ENCODE data around the gene C19orf67. TPM values are rescaled to one million over a fixed set of nuclear protein-coding genes. Genes with fewer than 3 reads are reported as not detected.

Gene C19orf67
- total RNA-seq, 4 donors from 2014 or later = not detected

GRCh38 chr19:14089662-14090508 lies 4.3 kb upstream of the C19orf67 start:
- no peaks in the 10 kb centered on the region for H3K27me3 ChIP-seq
- TF ChIP-seq POLR2A (IDR thresholded peaks at IDR 0.05; ENCODE audit: low read depth) (no peak), POLR2AphosphoS5 (IDR thresholded peaks at IDR 0.05) (no peak), EP300 (IDR thresholded peaks at IDR 0.05) (no peak), CTCF (IDR thresholded peaks at IDR 0.05) (no peak)
- peak overlapping the region; percentile 94 to 97 (median 94) for H3K27ac ChIP-seq (replicated peaks in 1 of 4)
- WGBS = 0% methylated on average over 20 of the region's 142 CpGs
- H3K36me3 ChIP-seq = peaks cover 8 to 29% (median 18%) of the 10 kb centered on the region in 4 donors
- peak overlapping the region; percentile 72 to 80 (median 75) for H3K4me3 ChIP-seq
- DNase-seq (ENCODE audit: extremely low spot score) = no peak
- intact Hi-C loops (cut with DNase I) = no loop called here
- H3K9me3 ChIP-seq = peaks cover 0 to 10% (median 7%) of the 10 kb centered on the region in 4 donors
- H3K4me1 ChIP-seq = peaks cover 16 to 37% (median 22%) of the 10 kb centered on the region in 4 donors

GRCh38 chr19:14089412-14089661 lies 3.8 kb upstream of the C19orf67 start:
- WGBS = 20% methylated on average over 11 of the region's 16 CpGs
- H3K27ac ChIP-seq (replicated peaks in 1 of 4) = peak overlapping the region; percentile 64 to 95 (median 94)
- peaks cover 8 to 29% (median 18%) of the 10 kb centered on the region in 4 donors for H3K36me3 ChIP-seq
- peak overlapping the region; percentile 72 to 80 (median 75) for H3K4me3 ChIP-seq
- intact Hi-C loops (cut with DNase I) = no loop called here
- H3K9me3 ChIP-seq = peaks cover 0 to 10% (median 7%) of the 10 kb centered on the region in 4 donors
- H3K27me3 ChIP-seq = no peaks in the 10 kb centered on the region
- TF ChIP-seq CTCF (IDR thresholded peaks at IDR 0.05) (no peak), EP300 (IDR thresholded peaks at IDR 0.05) (no peak), POLR2A (IDR thresholded peaks at IDR 0.05; ENCODE audit: low read depth) (no peak), POLR2AphosphoS5 (IDR thresholded peaks at IDR 0.05) (no peak)
- H3K4me1 ChIP-seq = peaks cover 16 to 37% (median 22%) of the 10 kb centered on the region in 4 donors
- DNase-seq (ENCODE audit: extremely low spot score) = no peak

- WGBS = 81% methylated on average over 21 of the region's 30 CpGs
- peak overlapping the region in 3 of 4 donors; percentile 94 to 95 (median 94) for H3K27ac ChIP-seq (replicated peaks in 1 of 4)
- TF ChIP-seq POLR2A (IDR thresholded peaks at IDR 0.05; ENCODE audit: low read depth) (no peak), EP300 (IDR thresholded peaks at IDR 0.05) (no peak), POLR2AphosphoS5 (IDR thresholded peaks at IDR 0.05) (no peak), CTCF (IDR thresholded peaks at IDR 0.05) (no peak)
- no peaks in the 10 kb centered on the region for H3K27me3 ChIP-seq
- peak overlapping the region; percentile 72 to 80 (median 75) for H3K4me3 ChIP-seq
- intact Hi-C loops (cut with DNase I) = no loop called here
- no peak for DNase-seq (ENCODE audit: extremely low spot score)
- peaks cover 16 to 37% (median 22%) of the 10 kb centered on the region in 4 donors for H3K4me1 ChIP-seq
- peaks cover 0 to 10% (median 7%) of the 10 kb centered on the region in 4 donors for H3K9me3 ChIP-seq
- peaks cover 8 to 29% (median 18%) of the 10 kb centered on the region in 4 donors for H3K36me3 ChIP-seq
Observed at GRCh38 chr19:14088634-14089411, 3.2 kb upstream of the C19orf67 start.

GRCh38 chr19:14086098-14086497 lies 515 bp upstream of the C19orf67 start:
- H3K9me3 ChIP-seq = no peaks in the 10 kb centered on the region
- intact Hi-C loops (cut with DNase I) = no loop called here

More at GRCh38 chr19:14086098-14086497, 515 bp upstream of the C19orf67 start:
- 92% methylated on average over 5 of the region's 5 CpGs for WGBS
- H3K36me3 ChIP-seq = peaks cover 8 to 24% (median 18%) of the 10 kb centered on the region in 4 donors
- no peak for DNase-seq (ENCODE audit: extremely low spot score)
- H3K27me3 ChIP-seq = no peaks in the 10 kb centered on the region
- H3K27ac ChIP-seq (replicated peaks in 1 of 4) = no peak overlapping the region
- TF ChIP-seq POLR2AphosphoS5 (IDR thresholded peaks at IDR 0.05) (no peak), EP300 (IDR thresholded peaks at IDR 0.05) (no peak), CTCF (IDR thresholded peaks at IDR 0.05) (no peak), POLR2A (IDR thresholded peaks at IDR 0.05; ENCODE audit: low read depth) (no peak)
- H3K4me3 ChIP-seq = no peak overlapping the region
- peaks cover 22 to 44% (median 29%) of the 10 kb centered on the region in 4 donors for H3K4me1 ChIP-seq
